HepG2 (cell line): ENCODE data around the gene SMAP1. TPM values are rescaled to one million over a fixed set of nuclear protein-coding genes. Genes with fewer than 3 reads are reported as not detected.

ENCODE experiments used
- ATAC-seq: fragments of 200-7000 bp; cut with Tn5 transposase; 3 replicates; pipeline ENCODE4 v1.9.1; 2020; ENCODE audit warnings: mild to moderate bottlenecking, moderate library complexity
- BruUV-seq: library from RNA; stranded (reverse); fragments of 400-500 nt; replicated peaks from 2 replicates; lab custom pipeline; 2021; lab: Mats Ljungman, UMichigan
- CTCF ChIA-PET: fragments of 300-600 bp; formaldehyde crosslinking; extraction: SDS; loops from one replicate; lab custom pipeline; 2021; ENCODE audit warnings: low total read pairs, inconsistent platforms, low intra/inter-chr PET ratio; lab: Yijun Ruan, JAX
- POLR2A ChIA-PET: fragments of 350-600 bp; sonication (Branson Sonifier 250); formaldehyde crosslinking; loops from one replicate; lab custom pipeline; 2020; ENCODE audit warnings: antibody characterized with exemption, inconsistent platforms; lab: Yijun Ruan, JAX
- DNase-seq: peaks from one replicate; pipeline ENCODE4 v3.0.0-alpha.2; 2015; ENCODE audit warnings: low spot score
- FAIRE-seq: peaks from 3 replicates; lab custom pipeline; 2011; peaks lifted over from hg19 to GRCh38; lab: Jason Lieb, UNC
- H2AFZ ChIP-seq: one replicate; pipeline ENCODE4 v1.6.1; 2011; ENCODE audit warnings: low read length, inconsistent platforms
- H3K27ac ChIP-seq: fragments of 300-600 bp; 3 replicates; pipeline ENCODE4 v1.8.0; 2011; ENCODE audit warnings: mixed run types, mild to moderate bottlenecking, mixed read lengths, low read length, inconsistent platforms; ENCODE audit not compliant: insufficient read depth; ENCODE audit errors: extremely low read length
- H3K27me3 ChIP-seq, 2 experiments: fragments of 200-600 bp in 1 of 2; 2 replicates in 1 of 2; 3 replicates in 1 of 2; pipeline versions ENCODE4 v1.6.0 to v1.8.0; 2011; ENCODE audit warnings: low read length in 2 of 2, mild to moderate bottlenecking in 2 of 2, moderate library complexity in 2 of 2, inconsistent platforms in 1 of 2; ENCODE audit not compliant: insufficient read depth in 2 of 2, control insufficient read depth in 1 of 2
- H3K36me3 ChIP-seq, 2 experiments: fragments of 200-600 bp in 1 of 2; replicated peaks in 1 of 2; 2 replicates in 1 of 2; 3 replicates in 1 of 2; pipeline versions ENCODE4 v1.5.1 to v1.8.0; 2011; ENCODE audit warnings: low read length in 2 of 2, inconsistent platforms in 1 of 2; ENCODE audit not compliant: insufficient read depth in 2 of 2, control insufficient read depth in 1 of 2
- H3K4me1 ChIP-seq: 2 replicates; pipeline ENCODE4 v1.5.1; 2012; ENCODE audit warnings: low read length, inconsistent platforms; ENCODE audit not compliant: insufficient read depth
- H3K4me2 ChIP-seq: 2 replicates; pipeline ENCODE4 v1.6.0; 2011; ENCODE audit warnings: low read depth, low read length, inconsistent platforms
- H3K4me3 ChIP-seq, 3 experiments: fragments of 200-600 bp in 1 of 3; sonication (generic), shearing (Covaris generic) in 1 of 3; replicated peaks in 1 of 3; 2 replicates each; pipeline ENCODE4 v1.5.1; 2011 to 2016; ENCODE audit warnings: low read length in 3 of 3, inconsistent platforms in 2 of 3, low read depth in 2 of 3, mild to moderate bottlenecking in 2 of 3, control low read depth in 1 of 3, mixed read lengths in 1 of 3; ENCODE audit not compliant: insufficient read depth in 1 of 3
- H3K79me2 ChIP-seq: one replicate; pipeline ENCODE4 v1.6.1; 2011; ENCODE audit warnings: low read length, inconsistent platforms; ENCODE audit not compliant: insufficient read depth
- H3K9ac ChIP-seq: 2 replicates; pipeline ENCODE4 v1.6.0; 2011; ENCODE audit warnings: mild to moderate bottlenecking, low read depth, low read length, inconsistent platforms; ENCODE audit not compliant: insufficient read depth
- H3K9me3 ChIP-seq: 2 replicates; pipeline ENCODE4 v1.5.1; 2012; ENCODE audit warnings: mild to moderate bottlenecking, low read length
- H4K20me1 ChIP-seq: 2 replicates; pipeline ENCODE4 v1.6.0; 2011; ENCODE audit warnings: inconsistent platforms, mild to moderate bottlenecking, low read length, moderate library complexity; ENCODE audit not compliant: insufficient read depth
- AKAP8 ChIP-seq: sonication (generic); formaldehyde crosslinking; IDR thresholded peaks from 2 replicates; pipeline ENCODE4 v1.5.1; 2020; ENCODE audit warnings: mild to moderate bottlenecking, missing genetic modification reagents
- CC2D1A ChIP-seq: sonication (generic); formaldehyde crosslinking; IDR thresholded peaks from 2 replicates; pipeline ENCODE4 v1.8.1; 2023; ENCODE audit warnings: mild to moderate bottlenecking, missing genetic modification reagents
- CTCF ChIP-seq: sonication (generic); formaldehyde crosslinking; IDR thresholded peaks from 2 replicates; pipeline ENCODE4 v1.5.0; 2020; ENCODE audit warnings: mild to moderate bottlenecking, missing genetic modification reagents, moderate library complexity
- HNF1B ChIP-seq: sonication (generic); formaldehyde crosslinking; IDR thresholded peaks from 2 replicates; pipeline ENCODE4 v1.5.1; 2020; ENCODE audit warnings: mild to moderate bottlenecking, moderate library complexity, missing genetic modification reagents
- IKZF4 ChIP-seq: sonication (generic); formaldehyde crosslinking; IDR thresholded peaks from 2 replicates; pipeline ENCODE4 v1.5.1; 2020; ENCODE audit warnings: borderline replicate concordance, mild to moderate bottlenecking, low read depth, missing genetic modification reagents; ENCODE audit errors: not compliant biosample characterization
- MTA1 ChIP-seq: sonication (generic); formaldehyde crosslinking; IDR thresholded peaks from 2 replicates; pipeline ENCODE4 v1.4.0; 2020; ENCODE audit warnings: missing genetic modification reagents, mild to moderate bottlenecking, borderline replicate concordance
- NPAS2 ChIP-seq: sonication (generic); formaldehyde crosslinking; IDR thresholded peaks from 2 replicates; pipeline ENCODE4 v1.8.0; 2022; ENCODE audit warnings: mild to moderate bottlenecking, missing genetic modification reagents, borderline replicate concordance
- ZBTB38 ChIP-seq: sonication (generic); formaldehyde crosslinking; IDR thresholded peaks from 2 replicates; pipeline ENCODE4 v1.5.1; 2020; ENCODE audit warnings: mild to moderate bottlenecking, missing genetic modification reagents
- ZC3H13 ChIP-seq: sonication (generic); formaldehyde crosslinking; IDR thresholded peaks from 2 replicates; pipeline ENCODE4 v1.8.1; 2023; ENCODE audit warnings: mild to moderate bottlenecking, missing genetic modification reagents, moderate library complexity
- ZIK1 ChIP-seq: sonication (generic); formaldehyde crosslinking; IDR thresholded peaks from 2 replicates; pipeline ENCODE4 v1.5.0; 2020; ENCODE audit warnings: mild to moderate bottlenecking, low read depth, missing genetic modification reagents, borderline replicate concordance
- ZNF121 ChIP-seq: sonication (generic); formaldehyde crosslinking; IDR thresholded peaks from 2 replicates; pipeline ENCODE4 v1.5.0; 2020; ENCODE audit warnings: mild to moderate bottlenecking, missing genetic modification reagents
- ZNF124 ChIP-seq: sonication (generic); formaldehyde crosslinking; IDR thresholded peaks from 2 replicates; pipeline ENCODE4 v1.4.0; 2020; ENCODE audit warnings: missing genetic modification reagents
- ZNF619 ChIP-seq: sonication (generic); formaldehyde crosslinking; IDR thresholded peaks from 2 replicates; pipeline ENCODE4 v1.4.0; 2020; ENCODE audit warnings: mild to moderate bottlenecking, missing genetic modification reagents
- ZNF687 ChIP-seq: sonication (generic); formaldehyde crosslinking; IDR thresholded peaks from 2 replicates; pipeline ENCODE4 v1.5.1; 2020; ENCODE audit warnings: mild to moderate bottlenecking, missing genetic modification reagents, moderate library complexity
- ZSCAN21 ChIP-seq: sonication (generic); formaldehyde crosslinking; IDR thresholded peaks from 2 replicates; pipeline ENCODE4 v1.8.0; 2022; ENCODE audit warnings: mild to moderate bottlenecking, missing genetic modification reagents, moderate library complexity, borderline replicate concordance
- WGBS: methylation state at CpG from one replicate; pipeline ENCODE4 v1.1.6; 2017; ENCODE audit warnings: low lambda C conversion rate; 5-methylcytosine and 5-hydroxymethylcytosine counted together
- in situ Hi-C: cut with HindIII; loops from 2 replicates; pipeline ENCODE4 v1.10.0; 2017; ENCODE audit warnings: low pct_unique_long_range_greater_than_20kb; ENCODE audit not compliant: extremely low pct_ligation_motif_present
- intact Hi-C: fragments of 100-400 bp; cut with micrococcal nuclease; formaldehyde crosslinking; loops from one replicate; pipeline ENCODE4 v1.10.0; 2022; ENCODE audit not compliant: unreplicated experiment
- polyA plus RNA-seq, 8 experiments: library from polyadenylated mRNA; depleted of rRNA in 3 of 8; stranded (reverse) in 7 of 8; unstranded in 1 of 8; fragments of >200 nt; fragmentation: Illumina TruSeq in 4 of 8; extraction: Trizol in 4 of 8; gene quantifications; 2 replicates each; pipeline versions ENCODE4 v1.2.1 to v1.2.3, GENCODE V29; 2011 to 2016; ENCODE audit warnings: low read depth in 4 of 8, missing spikeins in 1 of 8, mixed read lengths in 1 of 8; ENCODE audit not compliant: insufficient read depth in 1 of 8
- total RNA-seq, 5 experiments: library from RNA; depleted of rRNA; stranded (reverse); fragments of >200 nt; fragmentation: Illumina TruSeq; extraction: Trizol; gene quantifications; 2 replicates each; pipeline ENCODE4 v1.2.3, GENCODE V29; 2016; ENCODE audit warnings: low read depth in 1 of 5

Gene SMAP1
- total and polyA plus RNA-seq, 2 of the 13 experiments (the other 11 are each of a cell fraction or from before 2014, with no cell fraction given): 13.4 to 17.8 TPM

GRCh38 chr6:70663881-70664466, 3.7 kb upstream of the SMAP1 start (continued):
- peak; percentile 27; the same call in 1 of the 2 replicates for TF ChIP-seq ZNF687 (CRISPR knock-in tag)
- no peak for TF ChIP-seq IKZF4 (CRISPR knock-in tag)
- no peak for TF ChIP-seq ZNF124
- TF ChIP-seq ZBTB38: 0 out of 2 replicates have a peak, but pooled peaks have one; percentile 12
- TF ChIP-seq MTA1: no peak

- intact Hi-C loops: loop anchor here (5.0 kb wide), 1 partner anchor 99 kb away; the partner anchor contains the start of gene SDHAF4
- CTCF ChIA-PET: no interaction called here
- Histone ChIP-seq H3K27ac (no peak overlapping the region), H3K9ac (no peak overlapping the region), H3K4me3 (peak overlapping the region in 1 of 3 experiments; percentile 83; a peak in 2 of 6 replicates), H3K4me1 (peaks cover 34% of the 10 kb centered on the region), H3K9me3 (no peaks in the 10 kb centered on the region), H3K4me2 (peak overlapping the region; percentile 87), H2AFZ (peak overlapping the region; percentile 99), H4K20me1 (peaks cover 4% of the 10 kb centered on the region; the same call in 1 of the 2 replicates), H3K79me2 (peaks cover 26% of the 10 kb centered on the region), H3K27me3 (peaks cover 0 to 1% of the 10 kb centered on the region in 2 experiments; a peak in 2 of 5 replicates), H3K36me3 (no peaks in the 10 kb centered on the region)
- in situ Hi-C loops: no loop called here
- whole genome bisulfite sequencing: 96% methylated on average over 6 of the region's 6 CpGs
- POLR2A ChIA-PET: interaction anchor here (1.9 to 3.6 kb wide), 2 partner anchors 14 to 100 kb away, joined by 8 to 13 read pairs; partner anchors contain the start of gene SDHAF4
- no peak for DNase-seq
- ATAC-seq: no peak
- BruUV-seq: no TSS peak
- FAIRE-seq: no peak
- TF ChIP-seq CTCF (CRISPR knock-in tag): no peak
- TF ChIP-seq CC2D1A (CRISPR knock-in tag): no peak
- no peak for TF ChIP-seq ZSCAN21 (CRISPR knock-in tag)
- no peak for TF ChIP-seq ZC3H13 (CRISPR knock-in tag)
- TF ChIP-seq HNF1B (CRISPR knock-in tag): no peak
- no peak for TF ChIP-seq AKAP8 (CRISPR knock-in tag)
- TF ChIP-seq ZNF619 (CRISPR knock-in tag): no peak
- TF ChIP-seq ZNF121 (CRISPR knock-in tag): no peak
- no peak for TF ChIP-seq ZIK1
- TF ChIP-seq NPAS2: no peak
These were observed 977 bp upstream of the SMAP1 start for GRCh38 chr6:70666706-70667105.
